ENCODE measurements around the gene OTOP1. TPM values are rescaled to one million over a fixed set of nuclear protein-coding genes. Genes with fewer than 3 reads are reported as not detected.
A peak's percentile ranks its signal among the peaks of the same experiment; 100 is the strongest.
"Not testable (repeated sequence)": the region's sequence is repeated elsewhere in the genome, so short reads cannot be mapped to it uniquely, and the experiment has no call there.

The OTOP1 gene
- total RNA-seq, 1 donor from 2014 or later: not detected

DNA sequence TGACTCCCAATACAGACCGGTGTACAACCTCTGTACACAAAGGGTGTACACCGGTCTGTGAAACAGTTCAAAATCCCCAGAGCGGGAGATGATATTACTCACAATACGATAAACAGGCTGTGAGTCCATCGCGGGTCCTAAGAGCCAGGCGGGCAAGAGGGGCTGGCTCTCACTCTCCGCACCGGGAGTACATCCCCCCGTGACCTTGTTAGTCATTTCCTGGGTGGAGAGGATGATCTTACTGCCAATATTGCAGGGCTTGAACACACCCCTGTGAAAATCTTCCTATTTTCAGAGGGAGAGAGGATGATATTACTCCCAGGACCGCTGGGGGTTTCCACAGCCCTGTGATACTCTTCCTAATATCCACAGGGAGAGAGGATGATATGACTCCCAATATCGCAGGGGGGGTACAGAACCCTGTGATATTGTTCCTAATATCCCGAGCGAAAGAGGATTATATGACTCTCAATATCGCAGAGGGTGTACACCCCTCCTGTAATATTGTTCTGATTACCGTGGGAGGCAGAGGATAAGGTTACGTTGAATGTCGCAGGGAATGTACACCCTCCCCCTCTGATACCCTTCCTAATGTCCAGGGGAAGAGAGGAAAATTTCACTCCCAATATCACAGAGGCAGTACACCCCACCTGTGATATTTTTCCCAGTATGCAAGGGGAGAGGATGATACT lies 60.9 kb downstream of the OTOP1 start:
- H3K36me3 Mint-ChIP-seq (ENCODE audit: low read depth, unreplicated experiment); DNase-seq (ENCODE audit: low spot score); H3K4me1 Mint-ChIP-seq (ENCODE audit: unreplicated experiment); H3K9me3 Mint-ChIP-seq (ENCODE audit: unreplicated experiment); H3K4me3 Mint-ChIP-seq (ENCODE audit: unreplicated experiment); H3K27me3 Mint-ChIP-seq (ENCODE audit: unreplicated experiment); H3K27ac Mint-ChIP-seq (ENCODE audit: unreplicated experiment): not testable (repeated sequence)

DNA sequence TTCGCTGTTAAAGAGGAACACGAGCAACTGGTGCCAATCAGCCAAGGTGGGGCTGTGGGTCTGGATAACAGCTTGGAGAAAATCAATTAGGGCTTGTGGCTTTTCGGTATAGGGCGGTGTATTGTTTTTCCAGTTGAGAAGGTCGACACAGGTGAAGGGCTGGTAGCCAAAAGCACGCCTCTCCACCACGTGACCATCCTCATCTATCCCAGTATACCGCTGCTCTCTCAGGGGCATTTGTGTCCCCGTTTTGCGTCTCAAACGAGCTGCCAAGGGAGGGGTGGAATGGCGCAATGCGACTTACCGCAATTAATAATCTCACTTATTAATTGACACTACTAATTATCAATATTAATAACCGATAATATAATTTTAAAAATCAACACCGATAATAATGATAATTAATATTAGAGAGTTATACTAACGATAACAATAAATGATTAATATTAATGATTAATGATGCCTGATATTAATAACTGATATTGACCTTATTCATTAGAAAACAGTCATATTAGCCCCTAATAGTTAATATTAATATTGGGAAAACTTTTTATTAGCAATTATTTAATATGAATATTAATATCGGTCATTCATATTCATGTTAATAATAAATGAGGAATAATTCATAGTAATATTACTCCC lies 62.1 kb downstream of the OTOP1 start:
- not testable (repeated sequence) for H3K27me3 Mint-ChIP-seq (ENCODE audit: unreplicated experiment); H3K36me3 Mint-ChIP-seq (ENCODE audit: low read depth, unreplicated experiment); DNase-seq (ENCODE audit: low spot score); H3K27ac Mint-ChIP-seq (ENCODE audit: unreplicated experiment); H3K9me3 Mint-ChIP-seq (ENCODE audit: unreplicated experiment); H3K4me1 Mint-ChIP-seq (ENCODE audit: unreplicated experiment); H3K4me3 Mint-ChIP-seq (ENCODE audit: unreplicated experiment)

- not testable (repeated sequence) for H3K4me3 Mint-ChIP-seq (ENCODE audit: unreplicated experiment); H3K4me1 Mint-ChIP-seq (ENCODE audit: unreplicated experiment)
Measured at GRCh38 chr4:4162186-4162585, 64.5 kb downstream of the OTOP1 start.

GRCh38 chr4:4160956-4161665 lies 65.6 kb downstream of the OTOP1 start:
- H3K36me3 Mint-ChIP-seq (ENCODE audit: low read depth, unreplicated experiment); H3K4me1 Mint-ChIP-seq (ENCODE audit: unreplicated experiment); H3K27ac Mint-ChIP-seq (ENCODE audit: unreplicated experiment); H3K9me3 Mint-ChIP-seq (ENCODE audit: unreplicated experiment); H3K27me3 Mint-ChIP-seq (ENCODE audit: unreplicated experiment); DNase-seq (ENCODE audit: low spot score); H3K4me3 Mint-ChIP-seq (ENCODE audit: unreplicated experiment): not testable (repeated sequence)

More at GRCh38 chr4:4162186-4162585, 64.5 kb downstream of the OTOP1 start:
- not testable (repeated sequence) for H3K27ac Mint-ChIP-seq (ENCODE audit: unreplicated experiment); DNase-seq (ENCODE audit: low spot score); H3K9me3 Mint-ChIP-seq (ENCODE audit: unreplicated experiment); H3K27me3 Mint-ChIP-seq (ENCODE audit: unreplicated experiment); H3K36me3 Mint-ChIP-seq (ENCODE audit: low read depth, unreplicated experiment)

DNA sequence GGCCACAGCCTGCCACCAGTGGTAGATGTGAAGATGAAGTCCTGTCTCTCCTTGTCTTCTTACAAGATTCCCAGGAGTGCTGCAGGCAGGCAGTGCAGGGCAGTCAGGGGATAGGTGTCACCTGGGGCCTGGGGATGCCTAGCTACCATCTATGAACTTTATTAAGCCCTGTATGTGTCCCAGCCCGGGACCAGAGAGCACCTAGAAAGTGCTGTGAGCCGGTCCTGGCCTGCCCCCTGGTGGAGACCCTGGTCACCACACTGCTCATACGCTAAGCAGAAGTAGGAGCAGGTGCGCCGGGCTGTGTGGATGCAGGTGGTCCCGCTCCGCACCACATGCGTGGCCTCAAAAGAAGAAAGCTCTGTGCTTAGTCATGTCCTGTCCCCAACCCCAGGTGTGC lies 81.1 kb downstream of the OTOP1 start:
- H3K4me3 Mint-ChIP-seq (ENCODE audit: unreplicated experiment); H3K27me3 Mint-ChIP-seq (ENCODE audit: unreplicated experiment): not testable (repeated sequence)
- DNase-seq (ENCODE audit: low spot score): peak; percentile 73

GRCh38 chr4:4143376-4143775 lies 83.4 kb downstream of the OTOP1 start:
- not testable (repeated sequence) for H3K4me3 Mint-ChIP-seq (ENCODE audit: unreplicated experiment); DNase-seq (ENCODE audit: low spot score); H3K27me3 Mint-ChIP-seq (ENCODE audit: unreplicated experiment); H3K27ac Mint-ChIP-seq (ENCODE audit: unreplicated experiment); H3K9me3 Mint-ChIP-seq (ENCODE audit: unreplicated experiment); H3K4me1 Mint-ChIP-seq (ENCODE audit: unreplicated experiment); H3K36me3 Mint-ChIP-seq (ENCODE audit: low read depth, unreplicated experiment)

More for the DNA sequence above, 81.1 kb downstream of the OTOP1 start:
- not testable (repeated sequence) for H3K4me1 Mint-ChIP-seq (ENCODE audit: unreplicated experiment); H3K9me3 Mint-ChIP-seq (ENCODE audit: unreplicated experiment); H3K36me3 Mint-ChIP-seq (ENCODE audit: low read depth, unreplicated experiment); H3K27ac Mint-ChIP-seq (ENCODE audit: unreplicated experiment)
- TF ChIP-seq CTCF (IDR thresholded peaks at IDR 0.05; ENCODE audit: unreplicated experiment): peak; percentile 73

GRCh38 chr4:4142679-4143078 lies 84.0 kb downstream of the OTOP1 start:
- H3K27me3 Mint-ChIP-seq (ENCODE audit: unreplicated experiment); H3K27ac Mint-ChIP-seq (ENCODE audit: unreplicated experiment); H3K36me3 Mint-ChIP-seq (ENCODE audit: low read depth, unreplicated experiment); H3K9me3 Mint-ChIP-seq (ENCODE audit: unreplicated experiment); H3K4me1 Mint-ChIP-seq (ENCODE audit: unreplicated experiment); H3K4me3 Mint-ChIP-seq (ENCODE audit: unreplicated experiment): not testable (repeated sequence)
- peak; percentile 19 for DNase-seq (ENCODE audit: low spot score)

DNA sequence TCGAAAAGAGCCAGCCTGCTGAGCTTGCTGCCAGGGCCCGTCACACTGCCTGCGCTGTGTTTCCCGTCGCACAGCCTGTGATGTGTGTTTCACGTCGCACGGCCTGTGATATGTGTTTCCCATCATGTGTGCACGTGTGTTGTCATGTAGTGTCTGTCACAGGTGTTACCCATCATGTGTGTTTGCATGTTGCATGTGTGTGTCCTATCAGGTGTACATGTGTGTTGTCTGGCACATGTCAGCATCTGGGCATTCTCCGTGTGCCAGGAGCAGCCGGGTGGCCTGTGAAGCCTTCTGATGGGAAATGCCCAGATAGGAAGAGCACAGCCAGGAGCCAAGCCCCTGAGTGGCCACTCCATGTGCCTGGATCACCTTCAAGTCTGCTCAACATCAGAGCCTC lies 85.5 kb downstream of the OTOP1 start:
- H3K4me1 Mint-ChIP-seq (ENCODE audit: unreplicated experiment); DNase-seq (ENCODE audit: low spot score); H3K4me3 Mint-ChIP-seq (ENCODE audit: unreplicated experiment); H3K27me3 Mint-ChIP-seq (ENCODE audit: unreplicated experiment); H3K36me3 Mint-ChIP-seq (ENCODE audit: low read depth, unreplicated experiment); H3K27ac Mint-ChIP-seq (ENCODE audit: unreplicated experiment); H3K9me3 Mint-ChIP-seq (ENCODE audit: unreplicated experiment): not testable (repeated sequence)

Other genes with a start within 250 kb of the OTOP1 start
- gene TMEM128, start 21.3 kb upstream of the OTOP1 start, total RNA-seq (ENCODE audit: unreplicated experiment): 19.8 TPM
- gene LYAR, start 63.2 kb upstream of the OTOP1 start, total RNA-seq (ENCODE audit: unreplicated experiment): 13.2 TPM
- 13.3 TPM for gene ZBTB49, start 63.3 kb upstream of the OTOP1 start, total RNA-seq (ENCODE audit: unreplicated experiment)
- gene NSG1, start 160.2 kb upstream of the OTOP1 start, total RNA-seq (ENCODE audit: unreplicated experiment): 2.9 TPM

All from endothelial cell (in vitro differentiated cells).